GM18502 (cell line): ENCODE measurements around the gene CCDC30.
A peak's percentile ranks its signal among the peaks of the same experiment; 100 is the strongest.
"Not testable (repeated sequence)": the region's sequence is repeated elsewhere in the genome, so short reads cannot be mapped to it uniquely, and the experiment has no call there.

ENCODE experiments used
- ATAC-seq: cut with Tn5 transposase; IDR thresholded peaks from one replicate; pipeline ENCODE4 v1.9.1; 2021; ENCODE audit warnings: mild to moderate bottlenecking; ENCODE audit not compliant: unreplicated experiment, poor library complexity

CCDC30 gene

GRCh38 chr1:42449256-42449655, 13.8 kb upstream of the CCDC30 start:
- ATAC-seq, result no peak

DNA sequence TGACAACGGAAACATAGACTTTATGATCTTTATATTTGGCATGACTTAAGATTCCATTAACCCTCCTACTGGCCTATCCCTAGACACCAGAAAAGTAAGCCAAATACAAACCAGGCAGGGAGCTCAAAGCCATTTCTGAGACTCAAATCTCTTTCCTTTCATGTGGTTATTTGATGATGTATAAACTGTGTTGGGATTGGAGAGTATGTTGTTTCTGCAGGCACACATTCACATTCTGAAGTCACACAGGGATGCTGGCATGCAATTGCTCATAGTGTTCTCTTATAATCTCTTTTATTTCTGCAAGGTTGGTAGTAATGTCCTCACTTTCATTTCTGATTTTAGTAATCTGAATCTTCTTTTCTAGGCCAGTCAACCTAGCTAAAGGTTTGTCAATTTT, 13.0 kb upstream of the CCDC30 start:
- ATAC-seq, result no peak

DNA sequence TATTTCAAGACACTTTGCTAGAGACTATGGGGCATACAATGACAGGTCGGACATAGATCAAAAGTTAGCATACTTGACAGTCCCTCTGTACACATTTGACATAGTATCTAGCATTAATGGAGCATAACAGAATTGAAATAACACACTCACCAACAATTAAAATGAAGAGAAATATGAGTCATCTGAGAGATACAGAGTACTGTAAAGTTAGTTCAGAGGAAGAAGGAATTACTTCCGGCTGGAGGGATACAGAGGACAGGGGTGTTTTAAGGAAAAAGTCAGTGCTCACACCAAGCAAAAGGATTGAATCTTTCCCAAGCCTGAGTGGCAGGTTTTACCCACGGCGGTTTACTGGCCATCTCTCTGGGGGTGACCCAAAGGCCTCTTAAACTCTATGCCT, 9.7 kb upstream of the CCDC30 start:
- no peak for ATAC-seq

DNA sequence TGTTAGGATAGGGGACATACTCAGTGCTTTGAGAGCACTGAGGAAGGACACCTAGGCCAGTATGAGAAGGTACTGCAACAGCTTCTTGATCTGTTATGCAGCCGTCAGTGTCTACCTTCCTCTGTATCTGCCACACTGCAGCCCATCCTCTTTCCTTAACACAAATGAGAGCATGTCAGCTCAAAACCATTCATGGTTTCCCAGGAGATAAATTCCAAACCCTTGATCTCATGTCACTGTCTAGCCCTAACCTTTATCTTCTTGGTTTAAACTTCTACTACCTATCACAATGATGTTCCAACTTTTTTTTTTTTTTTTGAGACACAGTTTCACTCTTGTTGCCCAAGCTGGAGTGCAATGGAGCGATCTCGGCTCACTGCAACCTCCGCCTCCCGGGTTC, 8.7 kb upstream of the CCDC30 start:
- no peak for ATAC-seq

DNA sequence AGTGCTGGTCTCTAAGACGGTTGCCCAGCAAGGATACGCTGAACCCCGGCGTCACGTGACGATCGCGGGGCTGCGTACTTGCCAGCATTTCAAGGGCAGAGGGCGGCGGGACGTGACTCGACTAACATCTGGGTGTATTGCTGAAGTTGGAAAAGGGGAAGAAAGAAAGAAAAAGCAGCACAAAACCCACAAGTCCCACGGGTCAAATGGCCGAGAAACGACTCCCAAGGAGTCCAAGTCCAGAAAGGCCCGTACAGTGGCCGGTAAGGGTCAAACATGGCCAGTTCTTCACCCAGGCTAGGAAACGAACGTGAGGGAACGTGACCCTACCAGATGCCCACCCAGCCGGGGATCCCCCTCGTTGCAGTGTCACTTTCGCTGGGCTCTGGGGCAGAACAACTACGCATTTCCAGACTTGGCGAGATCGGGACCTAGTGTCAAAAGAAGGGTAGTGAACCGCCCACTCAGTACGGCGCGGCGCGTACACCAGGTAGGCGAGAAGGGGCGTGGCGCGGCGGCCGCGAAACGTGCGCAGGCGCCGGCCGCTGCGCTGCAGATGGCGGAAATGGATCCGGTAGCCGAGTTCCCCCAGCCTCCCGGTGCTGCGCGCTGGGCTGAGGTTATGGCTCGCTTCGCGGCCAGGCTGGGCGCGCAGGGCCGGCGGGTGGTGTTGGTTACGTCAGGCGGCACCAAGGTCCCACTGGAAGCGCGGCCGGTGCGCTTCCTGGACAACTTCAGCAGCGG, 6.9 kb upstream of the CCDC30 start, which contains the start of the genes PPCS and ZMYND12:
TSS of gene PPCS (plus strand) at position 534 of the 744 bp plus-strand sequence. CDS start at position 557, 23 bp downstream.
TSS of gene ZMYND12 (minus strand) at position 13 of the 744 bp plus-strand sequence. CDS start 25 bp downstream, outside the sequence.
- peak; percentile 86 for ATAC-seq

GRCh38 chr1:42456754-42457089, 6.4 kb upstream of the CCDC30 start:
- ATAC-seq, result peak; percentile 62

DNA sequence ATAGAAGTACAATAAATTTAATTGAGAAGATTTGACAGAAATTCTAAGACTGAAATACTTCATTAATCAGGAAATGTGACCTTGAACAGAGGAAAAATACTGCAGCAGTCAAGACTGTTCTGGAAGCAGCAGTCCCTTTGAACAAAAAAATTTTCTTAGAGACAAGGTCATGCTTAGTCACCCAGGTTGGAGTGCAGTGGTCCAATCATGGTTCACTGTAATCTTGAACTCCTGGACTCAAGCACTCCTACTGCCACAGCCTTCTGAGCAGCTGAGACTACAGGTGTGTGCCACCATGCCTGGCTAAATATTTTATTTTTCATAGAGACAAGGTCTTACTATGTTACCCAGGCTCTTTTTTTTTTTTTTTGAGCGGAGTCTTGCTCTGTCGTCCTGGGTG, 1.9 kb upstream of the CCDC30 start:
- no peak for ATAC-seq

- no peak for ATAC-seq
Measured at GRCh38 chr1:42463921-42464320, 835 bp downstream of the CCDC30 start.

DNA sequence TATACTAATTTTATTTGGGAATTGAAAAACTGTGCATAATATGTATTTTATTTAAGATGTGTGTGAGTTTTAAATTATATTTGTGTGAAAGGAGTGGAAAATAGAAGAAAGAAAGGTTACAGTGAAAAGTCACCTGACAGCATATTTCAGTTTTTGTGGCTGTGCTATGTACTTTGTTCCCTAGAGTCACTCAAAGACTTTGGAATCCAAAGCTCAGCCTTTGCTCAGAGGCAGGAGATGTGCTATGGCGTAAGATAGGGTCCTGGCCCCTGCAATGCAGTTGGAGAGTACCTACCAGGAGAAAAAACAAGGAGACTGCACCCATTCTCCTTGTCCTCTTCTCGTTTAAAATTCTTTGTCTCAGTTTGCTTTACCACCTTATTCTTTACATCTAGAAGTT, 2.9 kb downstream of the CCDC30 start:
- ATAC-seq, result no peak

- no peak for ATAC-seq
Measured at GRCh38 chr1:42469727-42470126, 6.6 kb downstream of the CCDC30 start.

- ATAC-seq, result no peak
Measured at GRCh38 chr1:42476605-42477004, 13.5 kb downstream of the CCDC30 start.

- not testable (repeated sequence) for ATAC-seq
Measured at GRCh38 chr1:42477354-42477753, 14.3 kb downstream of the CCDC30 start.

- no peak for ATAC-seq
Measured at GRCh38 chr1:42477775-42478174, 14.7 kb downstream of the CCDC30 start.

DNA sequence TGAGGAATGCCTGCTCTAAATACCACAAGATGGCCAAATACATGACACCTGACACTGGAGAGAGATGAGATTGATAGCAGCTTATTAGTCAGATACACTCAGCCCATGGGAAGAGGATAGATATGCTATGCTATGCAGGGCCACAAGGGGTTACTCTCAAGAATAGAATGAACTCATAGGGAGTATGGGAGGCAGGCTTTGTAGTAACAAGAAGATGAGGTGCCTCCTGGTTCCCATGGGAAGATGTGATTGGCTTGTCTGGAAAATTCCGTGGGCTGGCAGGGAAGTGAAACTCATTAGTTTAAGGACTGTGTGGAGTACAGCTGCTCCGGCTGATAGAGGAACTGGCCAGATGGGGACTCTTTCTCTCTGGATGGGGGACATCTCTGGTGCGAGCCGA, 16.5 kb downstream of the CCDC30 start:
- no peak for ATAC-seq

DNA sequence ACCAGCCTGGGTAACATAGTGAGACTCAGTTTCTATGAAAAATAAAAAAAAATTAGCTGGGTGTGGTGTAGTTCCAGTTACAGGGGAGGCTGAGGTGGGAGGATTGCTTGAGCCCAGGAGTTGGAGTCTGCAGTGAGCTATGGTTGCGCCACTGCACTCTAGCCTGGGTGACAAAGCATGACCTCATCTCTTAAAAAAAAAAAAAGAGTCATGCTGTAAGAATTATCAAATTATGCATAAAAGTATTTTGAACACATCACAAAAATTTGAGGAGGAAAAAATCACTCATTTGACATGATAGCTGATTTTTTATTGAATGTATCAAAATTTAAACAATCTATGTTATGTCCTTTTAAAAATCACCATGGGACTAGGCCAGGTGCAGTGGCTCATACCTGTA, 17.8 kb downstream of the CCDC30 start:
- ATAC-seq, result no peak

GRCh38 chr1:42482635-42483153, 19.6 kb downstream of the CCDC30 start:
- no peak for ATAC-seq

DNA sequence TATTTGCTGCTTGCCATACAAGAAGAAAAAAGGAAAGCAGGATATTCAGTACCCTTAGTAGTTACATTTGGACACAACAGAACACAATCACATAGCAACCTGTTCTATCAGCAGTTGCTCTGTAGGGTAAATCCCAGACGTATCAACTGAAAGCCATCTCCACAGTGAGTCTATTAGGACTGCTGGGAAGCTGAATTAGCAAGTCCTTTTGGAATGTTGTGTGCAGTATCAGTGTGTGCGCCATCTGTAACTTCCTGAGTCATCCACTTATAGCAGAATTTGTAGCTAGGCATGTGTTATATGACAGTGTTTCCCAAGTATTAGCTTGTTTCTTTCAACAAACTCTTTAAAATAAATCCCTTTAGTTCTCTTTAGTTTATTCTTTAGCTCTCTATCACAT, 21.3 kb downstream of the CCDC30 start:
- ATAC-seq, result no peak

DNA sequence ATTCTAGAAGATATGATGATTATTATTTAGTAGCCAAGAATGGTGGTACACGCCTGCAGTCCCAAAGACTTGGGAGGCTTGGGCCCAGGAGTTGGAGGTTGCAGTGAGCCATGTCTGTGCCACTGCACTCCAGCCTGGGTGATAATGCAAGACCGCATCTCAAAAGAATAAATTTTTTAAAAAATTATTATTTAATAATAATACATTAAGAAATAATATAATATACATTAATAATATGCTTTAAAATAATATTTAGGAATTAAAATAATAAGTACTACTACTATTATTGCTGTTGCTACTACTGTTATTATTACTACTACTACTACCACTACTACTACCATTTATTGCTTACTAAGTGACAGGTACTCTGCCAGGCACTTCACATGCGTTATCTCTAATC, 27.2 kb downstream of the CCDC30 start:
- no peak for ATAC-seq

DNA sequence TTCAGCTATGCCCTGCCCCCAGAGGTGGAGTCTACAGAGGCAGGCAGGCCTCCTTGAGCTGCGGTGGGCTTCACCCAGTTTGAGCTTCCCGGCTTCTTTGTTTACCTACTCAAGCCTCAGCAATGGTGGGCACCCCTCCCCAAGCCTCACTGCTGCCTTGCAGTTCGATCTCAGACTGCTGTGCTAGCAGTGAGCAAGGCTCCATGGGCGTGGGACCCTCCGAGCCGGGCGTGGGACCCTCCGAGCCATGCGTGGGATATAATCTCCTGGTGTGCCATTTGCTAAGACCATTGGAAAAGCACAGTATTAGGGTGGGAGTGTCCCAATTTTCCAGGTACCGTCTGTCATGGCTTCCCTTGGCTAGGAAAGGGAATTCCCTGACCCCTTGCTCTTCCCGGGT, 38.9 kb downstream of the CCDC30 start:
- not testable (repeated sequence) for ATAC-seq

DNA sequence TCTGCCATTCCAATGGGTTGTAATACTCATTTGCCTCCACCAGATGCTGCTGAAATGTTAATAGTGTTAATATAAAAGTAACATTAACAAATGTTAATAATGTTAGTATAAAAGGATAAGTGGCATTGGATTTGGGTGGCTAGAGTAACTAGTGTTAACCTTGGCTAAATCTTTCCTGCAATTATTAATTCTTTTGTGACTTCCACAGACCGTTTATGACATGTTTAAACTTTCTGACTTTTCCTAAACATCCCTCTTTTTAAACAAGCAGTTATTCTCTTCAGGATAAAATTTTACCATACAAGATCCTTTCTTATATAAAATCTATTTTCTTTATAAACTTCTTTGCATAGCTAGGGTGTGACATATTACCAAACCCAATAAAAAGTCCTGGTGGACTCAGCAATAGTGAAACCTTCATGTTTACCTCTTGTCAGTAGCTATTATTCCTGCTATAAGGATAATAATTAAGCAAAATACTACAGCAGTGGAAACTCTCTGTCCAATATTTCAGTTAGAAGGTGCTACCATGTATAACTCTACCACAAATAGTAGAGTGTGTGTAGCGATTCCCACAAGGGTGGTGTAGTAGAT, 41.5 kb downstream of the CCDC30 start:
- no peak for ATAC-seq

GRCh38 chr1:42506576-42506975, 43.5 kb downstream of the CCDC30 start:
- no peak for ATAC-seq
